Nephron progenitor cell (in vitro differentiated cells): ENCODE results near the gene C1orf115.

Experiments
- DNase-seq: peaks from one replicate; pipeline ENCODE4 v3.0.0; 2021
- H3K27ac Mint-ChIP-seq: 2 replicates; pipeline ENCODE4 v1.8.0; 2021; ENCODE audit warnings: mild to moderate bottlenecking, moderate library complexity, mixed read lengths
- H3K27me3 Mint-ChIP-seq: 2 replicates; pipeline ENCODE4 v1.8.0; 2021; ENCODE audit warnings: mild to moderate bottlenecking, low read depth, mixed read lengths; ENCODE audit not compliant: poor library complexity
- H3K36me3 Mint-ChIP-seq: 2 replicates; pipeline ENCODE4 v1.8.0; 2021; ENCODE audit warnings: low read depth, mixed read lengths
- H3K4me1 Mint-ChIP-seq: 2 replicates; pipeline ENCODE4 v1.8.0; 2021; ENCODE audit warnings: mixed read lengths
- H3K4me3 Mint-ChIP-seq: 2 replicates; pipeline ENCODE4 v1.8.0; 2021; ENCODE audit warnings: mild to moderate bottlenecking, moderate library complexity, mixed read lengths
- H3K9me3 Mint-ChIP-seq: 2 replicates; pipeline ENCODE4 v1.8.0; 2021; ENCODE audit warnings: mild to moderate bottlenecking, moderate library complexity, mixed read lengths
- TF ChIP-seq, protein P1 (sequence below): fragments of 200-600 bp; sonication (generic); IDR thresholded peaks from 2 replicates; pipeline ENCODE4 v1.5.0; 2021; ENCODE audit warnings: antibody characterized with exemption

Gene C1orf115

DNA sequence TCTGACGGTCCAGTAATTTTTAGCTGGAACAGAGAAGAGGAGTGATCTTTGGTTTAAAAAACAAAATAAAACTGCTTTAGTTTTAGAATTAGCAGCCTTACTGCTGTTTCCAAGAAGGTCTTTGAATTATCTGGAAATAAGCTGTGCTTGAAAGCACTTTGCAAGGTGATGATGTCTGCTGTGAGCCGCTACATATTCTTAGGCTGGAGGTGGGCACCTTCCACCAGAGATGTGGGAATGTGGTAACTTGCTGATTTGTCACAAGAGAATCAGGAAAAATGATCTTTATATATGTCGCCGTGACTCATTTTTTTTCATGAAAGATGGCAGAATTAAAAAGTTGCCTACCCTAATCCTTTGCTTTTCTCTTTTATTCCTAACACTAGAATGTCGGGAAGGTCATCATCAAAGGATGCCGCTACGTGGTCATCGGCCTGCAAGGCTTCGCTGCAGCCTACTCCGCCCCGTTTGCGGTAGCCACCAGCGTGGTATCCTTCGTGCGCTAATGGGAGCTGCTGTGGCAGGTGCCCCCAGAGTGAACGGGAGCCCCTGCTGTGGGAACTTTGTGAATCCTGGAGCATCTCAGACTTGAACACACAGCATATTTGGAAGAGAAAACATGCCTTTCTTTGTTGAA, 6.2 kb downstream of the C1orf115 start:
- TF ChIP-seq, protein P1, sequence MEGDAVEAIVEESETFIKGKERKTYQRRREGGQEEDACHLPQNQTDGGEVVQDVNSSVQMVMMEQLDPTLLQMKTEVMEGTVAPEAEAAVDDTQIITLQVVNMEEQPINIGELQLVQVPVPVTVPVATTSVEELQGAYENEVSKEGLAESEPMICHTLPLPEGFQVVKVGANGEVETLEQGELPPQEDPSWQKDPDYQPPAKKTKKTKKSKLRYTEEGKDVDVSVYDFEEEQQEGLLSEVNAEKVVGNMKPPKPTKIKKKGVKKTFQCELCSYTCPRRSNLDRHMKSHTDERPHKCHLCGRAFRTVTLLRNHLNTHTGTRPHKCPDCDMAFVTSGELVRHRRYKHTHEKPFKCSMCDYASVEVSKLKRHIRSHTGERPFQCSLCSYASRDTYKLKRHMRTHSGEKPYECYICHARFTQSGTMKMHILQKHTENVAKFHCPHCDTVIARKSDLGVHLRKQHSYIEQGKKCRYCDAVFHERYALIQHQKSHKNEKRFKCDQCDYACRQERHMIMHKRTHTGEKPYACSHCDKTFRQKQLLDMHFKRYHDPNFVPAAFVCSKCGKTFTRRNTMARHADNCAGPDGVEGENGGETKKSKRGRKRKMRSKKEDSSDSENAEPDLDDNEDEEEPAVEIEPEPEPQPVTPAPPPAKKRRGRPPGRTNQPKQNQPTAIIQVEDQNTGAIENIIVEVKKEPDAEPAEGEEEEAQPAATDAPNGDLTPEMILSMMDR: no peak
- Mint-ChIP-seq H3K27ac (no peak overlapping the region), H3K9me3 (no peaks in the 10 kb centered on the region), H3K4me3 (no peak overlapping the region), H3K4me1 (peaks cover under 1% of the 10 kb centered on the region), H3K36me3 (no peaks in the 10 kb centered on the region), H3K27me3 (peaks cover 25% of the 10 kb centered on the region)
- DNase-seq: no peak

DNA sequence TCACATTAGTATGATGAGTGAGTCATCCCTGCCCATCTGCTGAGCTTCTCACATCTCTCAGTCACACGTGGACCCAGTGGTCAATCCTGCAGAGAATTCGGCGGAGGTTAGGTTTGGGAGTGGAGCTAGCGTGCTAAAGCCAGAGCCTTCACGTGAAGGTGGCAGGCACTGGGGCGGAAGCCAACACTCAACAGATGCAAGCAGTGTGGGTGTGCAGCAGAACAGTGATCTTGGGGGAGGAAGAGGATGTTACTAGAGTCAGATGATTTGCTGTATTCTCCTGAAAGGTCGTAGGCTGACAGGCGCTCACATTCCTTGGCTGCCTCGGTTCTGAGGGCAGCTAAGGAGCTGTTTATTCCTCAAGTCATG, 6.7 kb downstream of the C1orf115 start:
- no peak overlapping the region for H3K27ac Mint-ChIP-seq

DNA sequence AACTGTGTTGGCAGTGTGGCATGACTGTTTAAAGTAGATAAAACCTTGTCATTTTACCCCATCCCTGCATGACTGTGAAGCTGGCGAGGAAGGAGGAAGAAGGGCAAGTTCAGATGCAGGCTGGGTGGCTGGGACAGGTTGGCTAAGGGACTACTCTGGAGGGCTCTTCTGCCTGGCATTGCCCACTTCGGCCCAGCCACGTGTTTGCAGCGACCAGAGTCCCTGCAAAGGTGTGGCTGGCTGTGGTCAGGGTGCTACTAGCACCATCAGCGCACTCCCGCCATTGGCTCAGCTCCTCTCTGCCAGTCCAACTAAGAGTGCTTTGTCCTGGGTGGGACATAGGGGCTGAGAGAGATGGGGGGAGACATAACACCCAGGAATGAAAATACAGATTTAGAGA, 7.2 kb downstream of the C1orf115 start:
- Mint-ChIP-seq H3K9me3 (no peaks in the 10 kb centered on the region), H3K27me3 (peaks cover 15% of the 10 kb centered on the region), H3K4me3 (no peak overlapping the region), H3K4me1 (no peaks in the 10 kb centered on the region), H3K36me3 (no peaks in the 10 kb centered on the region), H3K27ac (no peak overlapping the region)
- DNase-seq: no peak
- TF ChIP-seq, protein P1: no peak

More for the DNA sequence above, 6.7 kb downstream of the C1orf115 start:
- Mint-ChIP-seq H3K9me3 (no peaks in the 10 kb centered on the region), H3K27me3 (peaks cover 20% of the 10 kb centered on the region), H3K4me3 (no peak overlapping the region), H3K36me3 (no peaks in the 10 kb centered on the region), H3K4me1 (no peaks in the 10 kb centered on the region)
- TF ChIP-seq, protein P1: no peak
- DNase-seq: no peak

DNA sequence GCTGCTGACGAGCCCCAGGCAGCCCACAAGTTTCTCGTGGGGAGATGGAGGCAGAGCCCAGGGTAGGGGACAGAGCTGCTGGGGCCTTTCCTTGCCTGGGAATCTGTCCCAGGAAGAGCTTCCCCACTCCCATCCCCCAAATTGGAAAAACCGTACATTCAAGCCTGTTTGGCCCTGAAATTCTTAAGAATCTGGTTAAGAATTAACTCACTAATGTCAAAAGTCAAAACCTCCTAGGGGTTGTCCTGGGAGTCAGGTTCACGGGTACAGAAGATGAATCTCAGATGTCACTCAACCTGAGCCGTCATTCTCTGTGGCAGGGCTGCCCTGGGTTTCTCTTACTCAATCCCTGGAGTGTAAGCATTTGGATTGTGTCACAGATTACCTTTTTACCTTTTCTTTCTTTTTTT, 8.4 kb downstream of the C1orf115 start:
- Mint-ChIP-seq H3K4me1 (no peaks in the 10 kb centered on the region), H3K9me3 (no peaks in the 10 kb centered on the region), H3K36me3 (no peaks in the 10 kb centered on the region), H3K27ac (no peak overlapping the region), H3K27me3 (peaks cover 2% of the 10 kb centered on the region), H3K4me3 (no peak overlapping the region)
- TF ChIP-seq, protein P1: no peak
- no peak for DNase-seq

DNA sequence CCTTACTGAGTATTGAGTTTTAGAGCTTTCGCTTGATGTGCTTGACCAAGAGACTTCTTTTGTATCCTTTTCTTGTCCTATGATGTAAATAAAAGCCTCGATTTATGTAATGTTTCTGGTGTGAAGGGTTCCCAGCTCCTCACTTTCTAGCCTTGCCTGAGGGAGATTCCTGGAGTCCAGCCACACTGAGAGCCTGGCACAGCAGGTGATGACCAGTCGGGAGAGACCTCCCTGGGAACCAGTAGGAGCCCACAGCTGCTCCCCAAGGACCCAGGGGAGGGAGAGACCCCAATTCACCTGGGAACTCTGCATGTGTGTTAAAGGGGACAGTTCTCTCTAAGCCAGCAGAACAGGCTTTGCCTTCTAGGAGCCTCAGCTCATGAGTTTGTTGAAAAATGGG, 8.9 kb downstream of the C1orf115 start:
- Mint-ChIP-seq H3K27ac (no peak overlapping the region), H3K9me3 (no peaks in the 10 kb centered on the region), H3K4me1 (no peaks in the 10 kb centered on the region), H3K4me3 (no peak overlapping the region), H3K27me3 (no peaks in the 10 kb centered on the region), H3K36me3 (no peaks in the 10 kb centered on the region)
- TF ChIP-seq, protein P1: no peak
- no peak for DNase-seq

DNA sequence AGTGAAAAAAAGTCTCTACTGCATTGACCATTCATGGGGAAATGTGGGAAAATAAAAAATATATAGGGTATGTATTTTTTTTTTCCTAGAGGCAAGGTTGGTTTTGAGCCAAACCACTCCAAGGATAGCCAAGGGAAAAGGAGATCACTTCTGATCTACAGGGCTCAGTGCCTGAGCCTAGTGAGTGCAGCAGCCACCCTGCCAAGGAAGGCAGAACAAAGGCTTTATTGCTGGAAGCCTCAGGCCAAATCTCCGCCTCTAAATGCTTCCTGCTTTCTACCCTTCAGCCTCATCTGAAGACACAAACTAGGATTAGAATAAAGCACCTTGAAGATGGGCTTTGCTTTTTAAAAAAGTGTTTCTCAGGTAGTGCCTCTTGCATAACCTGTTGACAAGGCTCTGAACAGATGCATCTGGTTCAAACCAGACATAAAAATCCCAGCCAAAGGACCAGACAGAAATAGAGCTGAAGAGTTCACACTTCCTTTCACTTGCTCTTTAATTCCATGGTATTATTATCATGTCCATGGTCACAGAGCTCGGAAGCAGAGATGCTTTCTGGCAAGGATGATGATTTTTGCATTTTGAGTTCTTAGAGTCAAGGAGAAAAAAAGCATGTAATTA, 10.5 kb downstream of the C1orf115 start:
- no peak for DNase-seq
- H3K4me1 Mint-ChIP-seq: peaks cover 5% of the 10 kb centered on the region

More for the DNA sequence above, 10.5 kb downstream of the C1orf115 start:
- H3K9me3 Mint-ChIP-seq: no peaks in the 10 kb centered on the region
- H3K27ac Mint-ChIP-seq: no peak overlapping the region
- TF ChIP-seq, protein P1: no peak
- no peak overlapping the region for H3K4me3 Mint-ChIP-seq
- no peaks in the 10 kb centered on the region for H3K27me3 Mint-ChIP-seq
- no peaks in the 10 kb centered on the region for H3K36me3 Mint-ChIP-seq
